CD4-positive, alpha-beta T cell treated with Interleukin-17A for 4 hours (primary cell): Measurements from ENCODE around the gene RRH.
"Not testable (repeated sequence)": the region's sequence is repeated elsewhere in the genome, so short reads cannot be mapped to it uniquely, and the experiment has no call there.

Experiments used
- DNase-seq: peaks from one replicate; pipeline ENCODE4 v3.0.0-alpha.2; 2020; ENCODE audit warnings: mixed read lengths

RRH gene

GRCh38 chr4:109846395-109847098 lies 18.8 kb downstream of the RRH start:
- DNase-seq: no peak

GRCh38 chr4:109847896-109848442 lies 20.2 kb downstream of the RRH start, which contains the start of gene LRIT3:
LRIT3 (plus strand) TSS chr4:109848107; CDS start chr4:109848202, 95 bp downstream.
- no peak for DNase-seq

GRCh38 chr4:109848501-109848900 lies 20.7 kb downstream of the RRH start:
- no peak for DNase-seq

- DNase-seq: no peak
These were observed 22.8 kb downstream of the RRH start for GRCh38 chr4:109850601-109851000.

GRCh38 chr4:109859426-109860300 lies 31.9 kb downstream of the RRH start:
- DNase-seq: not testable (repeated sequence)

GRCh38 chr4:109861271-109861670 lies 33.5 kb downstream of the RRH start:
- DNase-seq: no peak

GRCh38 chr4:109861916-109862511 lies 34.2 kb downstream of the RRH start:
- DNase-seq: no peak

GRCh38 chr4:109864134-109864533 lies 36.4 kb downstream of the RRH start:
- DNase-seq: no peak

GRCh38 chr4:109870061-109870460 lies 42.3 kb downstream of the RRH start:
- no peak for DNase-seq

GRCh38 chr4:109872065-109872464 lies 44.3 kb downstream of the RRH start:
- no peak for DNase-seq

- DNase-seq: no peak
These were observed 45.3 kb downstream of the RRH start for GRCh38 chr4:109872950-109873656.

- no peak for DNase-seq
These were observed 46.2 kb downstream of the RRH start for GRCh38 chr4:109873791-109874514.

GRCh38 chr4:109875106-109875505 lies 47.3 kb downstream of the RRH start:
- DNase-seq: no peak

- not testable (repeated sequence) for DNase-seq
These were observed 47.8 kb downstream of the RRH start for GRCh38 chr4:109875553-109875952.

GRCh38 chr4:109876634-109877265 lies 49.0 kb downstream of the RRH start:
- DNase-seq: no peak

- no peak for DNase-seq
These were observed 49.6 kb downstream of the RRH start for GRCh38 chr4:109877400-109877799.

- no peak for DNase-seq
These were observed 50.6 kb downstream of the RRH start for GRCh38 chr4:109878355-109878754.

GRCh38 chr4:109879081-109879480 lies 51.3 kb downstream of the RRH start:
- no peak for DNase-seq

- no peak for DNase-seq
These were observed 52.0 kb downstream of the RRH start for GRCh38 chr4:109879636-109880314.

- DNase-seq: no peak
These were observed 58.5 kb downstream of the RRH start for GRCh38 chr4:109886303-109886702.

- no peak for DNase-seq
These were observed 59.3 kb downstream of the RRH start for GRCh38 chr4:109887071-109887470.
